Eye (tissue), 1 donor: ENCODE data around the gene MAMDC4.
A peak's percentile ranks its signal among the peaks of the same experiment; 100 is the strongest.
"Not testable (repeated sequence)": the region's sequence is repeated elsewhere in the genome, so short reads cannot be mapped to it uniquely, and the experiment has no call there.

ENCODE experiments used
- DNase-seq: peaks from one replicate; pipeline ENCODE4 v3.0.0-alpha.2; 2015

Gene MAMDC4

GRCh38 chr9:136862849-136863622 lies 10.9 kb downstream of the MAMDC4 start:
- DNase-seq, result no peak

- DNase-seq, result no peak
These were observed 11.6 kb downstream of the MAMDC4 start for GRCh38 chr9:136863623-136864273.

DNA sequence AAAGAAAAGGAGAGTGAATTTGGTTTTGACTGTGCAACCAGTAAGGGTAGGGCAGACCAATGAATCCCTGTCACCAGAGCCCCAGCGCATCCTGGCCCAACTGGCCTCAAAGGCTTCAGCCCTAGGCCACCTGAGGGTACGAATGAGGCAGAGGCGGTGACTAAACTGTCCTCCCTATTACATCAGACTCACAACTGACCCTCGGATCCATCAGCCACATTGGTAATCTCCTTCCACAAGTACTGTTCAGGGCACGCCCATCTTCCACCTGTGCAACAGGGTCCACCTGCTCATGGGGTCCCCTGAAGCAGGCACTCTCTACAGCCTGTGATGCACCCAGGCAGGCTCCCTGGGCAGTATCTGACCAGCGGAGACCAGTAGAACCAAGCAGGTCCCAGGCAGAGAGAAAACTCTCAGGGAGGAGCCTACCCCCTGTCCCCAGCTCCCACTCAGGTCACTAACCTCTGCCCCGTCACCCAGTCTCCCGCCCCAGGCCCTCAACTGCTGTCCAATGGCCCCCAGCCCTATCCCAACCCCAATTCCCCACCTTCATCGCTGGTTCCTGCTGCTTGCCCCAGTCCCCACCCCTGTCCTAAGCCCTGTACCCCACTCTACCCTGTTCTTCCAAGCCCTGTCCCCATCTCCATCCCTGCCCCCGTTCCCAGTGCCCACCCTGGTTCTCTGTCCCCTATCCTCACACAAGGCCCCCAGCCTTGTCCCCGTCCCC lies 13.1 kb downstream of the MAMDC4 start:
- DNase-seq, result no peak

- no peak for DNase-seq
These were observed 13.6 kb downstream of the MAMDC4 start for GRCh38 chr9:136865768-136866103.

GRCh38 chr9:136866898-136867421 lies 14.8 kb downstream of the MAMDC4 start:
- not testable (repeated sequence) for DNase-seq

DNA sequence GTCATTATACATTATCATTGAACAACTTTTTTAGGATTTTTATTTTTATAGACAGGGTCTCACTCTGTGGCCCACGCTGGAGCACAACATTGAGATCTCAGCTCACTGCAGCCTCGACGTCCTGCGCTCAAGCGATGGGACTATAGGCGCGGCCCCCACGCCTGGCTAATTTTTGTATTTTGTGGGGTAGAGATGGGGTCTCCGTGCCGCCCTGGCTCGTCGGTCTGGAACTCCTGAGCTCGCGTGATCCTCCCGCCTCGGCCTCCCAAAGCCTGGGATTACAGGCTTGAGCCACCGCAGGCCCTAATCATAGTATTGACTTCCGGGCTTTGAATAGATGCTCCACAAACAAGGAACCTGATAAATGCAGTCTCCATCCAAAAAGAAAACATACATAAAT lies 15.3 kb downstream of the MAMDC4 start:
- DNase-seq, result no peak

GRCh38 chr9:136867917-136868316 lies 15.8 kb downstream of the MAMDC4 start:
- no peak for DNase-seq

GRCh38 chr9:136868644-136869043 lies 16.5 kb downstream of the MAMDC4 start:
- DNase-seq, result no peak

GRCh38 chr9:136869611-136870010 lies 17.5 kb downstream of the MAMDC4 start:
- DNase-seq, result not testable (repeated sequence)

DNA sequence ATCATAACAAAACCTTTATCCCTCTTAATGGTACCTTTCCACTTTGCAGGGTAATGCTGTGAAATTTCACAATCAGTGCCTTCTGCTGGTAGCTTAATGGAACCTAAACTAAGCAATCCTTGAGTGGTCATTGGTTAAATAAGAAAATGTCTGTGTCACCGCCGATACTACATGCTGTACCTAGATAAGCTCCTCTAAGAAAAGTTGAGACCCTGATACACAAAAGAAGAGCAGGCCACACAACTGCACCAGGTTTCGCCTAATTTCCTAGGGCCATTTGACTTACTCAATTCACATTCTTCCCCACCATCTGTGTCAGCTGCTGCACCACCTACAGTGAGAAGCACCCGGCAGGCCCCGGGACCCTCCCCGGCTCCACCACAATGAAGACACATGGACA lies 23.0 kb downstream of the MAMDC4 start:
- no peak for DNase-seq

DNA sequence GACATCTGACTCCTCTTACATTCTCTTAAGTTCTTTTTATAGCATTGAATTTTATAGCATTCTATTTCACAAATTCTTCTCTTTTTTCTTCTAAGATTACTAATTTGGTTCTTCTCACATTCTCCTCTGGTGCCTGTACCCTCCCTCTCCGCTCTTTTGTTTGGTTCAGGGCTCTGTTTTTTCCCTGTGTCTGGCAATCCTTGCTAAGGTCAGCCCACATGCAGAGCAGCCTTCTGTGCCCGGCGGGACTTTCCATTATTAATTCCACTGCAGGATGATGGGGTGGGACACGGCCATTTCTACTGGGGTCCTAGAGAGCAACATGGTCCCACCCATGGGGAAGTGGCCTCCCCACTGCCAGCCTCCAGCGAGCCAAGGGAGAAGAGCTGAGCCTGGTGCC lies 24.3 kb downstream of the MAMDC4 start:
- no peak for DNase-seq

- DNase-seq, result no peak
These were observed 28.5 kb downstream of the MAMDC4 start for GRCh38 chr9:136880651-136881050.

GRCh38 chr9:136881691-136882108 lies 29.6 kb downstream of the MAMDC4 start:
- no peak for DNase-seq

DNA sequence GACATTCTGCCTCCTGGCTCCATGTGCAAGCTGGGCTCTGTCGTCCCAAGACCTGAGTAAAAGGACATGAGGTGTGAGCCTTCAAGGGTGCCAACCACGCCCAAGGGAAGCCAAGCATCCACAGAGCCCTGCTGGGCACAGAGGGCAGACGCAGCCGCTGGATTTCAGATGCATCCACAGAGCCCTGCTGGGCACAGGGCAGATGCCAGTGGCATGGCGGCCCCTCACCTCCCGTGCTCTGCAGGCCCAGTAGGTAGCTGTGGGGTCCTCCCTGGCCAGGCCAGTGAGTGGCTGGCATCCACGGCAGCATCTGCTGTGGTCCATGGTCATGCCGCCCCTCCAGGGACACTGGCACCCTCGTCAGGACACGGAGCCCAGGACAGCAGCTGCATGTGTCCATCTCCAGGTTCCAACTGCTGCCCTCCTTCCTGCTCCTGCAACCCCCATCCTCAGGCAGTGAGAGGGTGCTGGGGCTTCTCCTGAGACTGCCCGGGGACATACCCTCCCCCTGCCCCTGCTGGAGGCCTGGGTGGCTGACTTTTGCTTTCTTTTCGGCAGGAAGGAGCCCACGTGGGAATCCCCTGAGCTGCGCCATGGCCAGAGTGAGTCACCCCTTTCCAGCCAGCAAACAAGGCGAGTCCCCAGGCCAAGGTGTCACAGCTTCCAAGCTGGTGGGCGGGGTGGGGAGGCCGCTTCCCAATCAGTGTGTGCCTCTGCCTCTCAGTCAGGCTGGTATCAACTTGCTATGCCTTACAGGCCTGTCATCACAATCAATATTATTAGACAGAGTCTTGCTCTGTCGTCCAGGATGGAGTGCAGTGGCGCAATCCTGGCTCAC lies 30.2 kb downstream of the MAMDC4 start:
- DNase-seq, result no peak

DNA sequence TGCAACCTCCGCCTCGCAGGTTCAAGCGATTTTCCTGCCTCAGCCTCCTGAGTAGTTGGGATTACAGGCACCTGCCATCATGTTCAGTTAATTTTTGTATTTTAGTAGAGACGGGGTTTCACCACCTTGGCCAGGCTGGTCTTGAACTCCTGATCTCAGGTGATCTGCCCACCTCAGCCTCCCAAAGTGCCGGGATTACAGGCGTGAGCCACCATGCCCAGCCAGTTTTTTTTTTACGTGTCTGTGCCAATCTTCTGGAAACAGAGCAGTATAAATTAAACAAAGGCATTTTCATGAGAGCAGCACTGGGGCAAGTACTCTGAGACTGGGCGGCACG lies 30.8 kb downstream of the MAMDC4 start:
- not testable (repeated sequence) for DNase-seq

DNA sequence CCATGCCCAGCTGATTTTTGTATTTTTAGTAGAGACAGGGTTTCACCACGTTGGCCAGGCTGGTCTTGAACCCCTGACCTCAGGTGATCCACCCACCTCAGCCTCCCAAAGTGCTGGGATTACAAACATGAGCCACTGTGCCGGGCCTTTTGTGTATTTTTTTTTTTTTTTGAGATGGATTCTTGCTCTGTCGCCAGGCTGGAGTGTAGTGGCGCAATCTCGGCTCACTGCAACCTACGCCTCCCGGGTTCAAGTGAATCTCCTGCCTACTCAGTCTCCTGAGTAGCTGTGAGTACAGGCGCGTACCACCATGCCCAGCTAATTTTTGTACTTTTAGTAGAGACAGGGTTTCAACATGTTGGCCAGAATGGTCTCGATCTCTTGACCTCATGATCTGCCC lies 31.5 kb downstream of the MAMDC4 start:
- not testable (repeated sequence) for DNase-seq

DNA sequence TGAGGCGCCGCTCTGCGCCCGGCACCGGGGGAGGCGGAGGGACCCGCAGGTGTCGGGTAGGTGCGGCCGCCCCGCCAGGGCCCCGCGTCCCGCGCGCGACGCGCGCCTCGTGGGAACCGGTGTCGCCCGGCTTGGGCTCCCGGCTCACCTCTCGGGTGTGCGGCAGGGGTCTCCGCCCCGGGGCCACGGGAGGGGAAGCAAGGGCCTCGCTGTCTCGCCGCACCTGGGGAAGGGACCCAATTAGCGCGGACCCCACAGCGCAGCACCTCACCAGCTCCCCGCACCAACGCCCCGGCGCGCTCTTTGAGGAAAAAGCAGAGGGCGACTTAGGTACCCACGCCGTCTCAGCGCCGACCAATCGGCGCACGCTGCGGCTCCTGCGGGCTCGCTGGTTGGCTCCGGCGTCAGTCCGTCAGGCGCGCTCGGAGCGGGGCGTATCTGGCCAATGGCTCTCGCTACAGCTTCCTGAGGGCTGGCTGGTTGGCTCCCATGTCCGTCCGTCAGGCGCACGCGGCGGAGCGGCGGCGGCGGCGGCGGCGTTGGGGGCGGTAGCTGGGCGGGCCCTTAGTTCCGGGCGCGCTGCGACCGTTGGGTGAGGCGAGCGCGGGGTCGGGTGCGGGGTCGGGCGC lies 33.9 kb downstream of the MAMDC4 start, which contains the start of gene TRAF2:
Gene TRAF2, plus strand, starts transcription at position 567 of the 629 bp plus-strand sequence. CDS start 12,225 bp downstream, outside the sequence.
- DNase-seq, result peak; percentile 99

DNA sequence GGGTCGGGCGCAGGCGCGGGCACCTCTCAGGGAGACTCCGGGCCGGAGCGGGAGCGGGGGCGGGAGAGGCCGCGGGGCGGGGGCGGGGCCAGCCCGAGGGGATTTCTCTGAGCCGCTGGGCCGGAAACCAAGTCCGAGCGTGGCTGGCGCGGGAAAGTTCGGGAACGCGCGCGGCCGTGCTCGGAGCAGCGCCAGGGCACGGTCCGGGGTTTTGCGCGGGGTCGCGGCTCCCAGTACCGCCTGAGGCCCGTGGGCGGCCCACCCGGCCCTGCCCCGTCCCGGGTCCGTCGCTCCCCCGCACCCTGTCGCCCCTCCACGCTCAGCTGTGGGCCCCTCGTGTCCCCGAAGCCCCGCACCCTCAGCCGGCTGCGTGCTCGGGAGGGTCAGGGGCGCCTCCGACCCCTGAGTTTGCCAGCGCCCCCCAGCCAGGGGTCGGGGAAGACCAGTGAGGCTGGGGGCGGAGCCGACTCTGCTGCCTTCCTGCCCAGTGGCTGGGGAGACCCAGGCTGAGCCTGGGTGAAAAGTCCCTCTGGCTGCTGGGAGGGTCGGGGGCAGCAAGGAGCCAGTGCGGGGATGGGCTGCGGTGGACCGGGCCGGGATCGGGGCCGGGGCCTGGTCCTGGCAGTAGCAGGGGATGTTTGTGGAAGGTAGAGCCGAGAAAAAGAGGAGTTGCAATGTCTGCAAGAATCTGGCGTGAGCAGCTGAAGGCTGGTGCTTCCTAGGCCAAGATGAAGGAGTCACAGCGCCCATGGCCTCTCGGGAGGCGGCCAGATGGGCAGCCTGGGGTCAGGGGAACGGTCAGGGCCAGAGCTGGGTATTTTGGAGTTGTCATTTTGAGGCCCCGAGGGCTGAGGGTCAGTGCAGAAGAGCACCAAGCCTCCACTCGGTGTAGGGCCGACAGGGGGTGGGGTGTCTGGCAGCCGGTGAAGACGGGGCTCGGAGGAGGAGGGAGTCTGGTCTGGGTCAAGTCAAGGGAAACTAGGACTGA lies 34.8 kb downstream of the MAMDC4 start:
- peak; percentile 63 for DNase-seq

DNA sequence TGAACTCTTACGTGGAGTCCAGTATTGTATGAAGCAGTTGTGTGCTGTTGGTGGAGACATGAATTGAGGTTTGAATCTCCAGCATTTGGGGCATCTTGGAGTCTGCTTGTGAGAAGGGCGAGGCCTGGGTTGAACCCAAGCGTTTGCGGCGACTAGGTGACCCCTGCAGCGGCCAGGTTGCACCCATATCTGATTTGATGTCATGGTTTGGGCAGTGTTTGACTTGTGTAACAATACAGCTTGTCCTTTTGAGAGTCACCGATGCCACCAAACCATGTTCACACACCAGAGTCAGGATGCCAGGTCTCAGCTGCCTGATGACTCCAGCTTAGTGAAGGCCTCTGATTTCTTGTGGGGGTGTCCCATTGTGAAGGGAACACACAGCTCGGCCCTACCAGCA lies 36.3 kb downstream of the MAMDC4 start:
- no peak for DNase-seq

GRCh38 chr9:136889858-136890257 lies 37.7 kb downstream of the MAMDC4 start:
- DNase-seq, result no peak

DNA sequence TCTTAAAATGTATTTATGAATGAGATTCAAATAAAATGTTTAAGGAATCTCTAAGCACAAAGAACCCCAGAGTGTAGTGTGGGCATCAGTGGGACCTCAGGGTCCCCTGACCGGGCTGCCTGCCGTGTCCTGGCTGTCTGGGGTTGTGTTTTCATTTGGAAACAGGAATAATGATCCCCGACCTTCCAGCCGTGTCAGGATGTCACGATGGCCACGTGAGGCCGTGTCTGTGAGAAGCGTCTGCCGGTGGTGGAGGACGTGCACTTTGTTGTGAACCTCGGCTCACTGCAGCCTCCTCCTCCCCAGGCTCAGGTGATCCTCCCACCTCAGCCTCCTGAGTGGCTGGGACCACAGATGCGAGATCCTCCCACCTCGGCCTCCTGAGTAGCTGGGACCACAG lies 38.5 kb downstream of the MAMDC4 start:
- no peak for DNase-seq
